Measurements from ENCODE around the gene DLG2.

DLG2 gene

GRCh38 chr11:83819931-83820549 is 1807.1 kb downstream of the DLG2 start:
- no peak overlapping the region for H3K4me3 ChIP-seq (ENCODE audit: low read depth, low read length)
- no peak for TF ChIP-seq CTCF (IDR thresholded peaks at IDR 0.05; ENCODE audit: borderline replicate concordance, insufficient read depth, low read depth, low read length)

- TF ChIP-seq CTCF (IDR thresholded peaks at IDR 0.05; ENCODE audit: borderline replicate concordance, insufficient read depth, low read depth, low read length), result no peak
Observed at GRCh38 chr11:83818349-83818748, 1808.8 kb downstream of the DLG2 start.

DNA sequence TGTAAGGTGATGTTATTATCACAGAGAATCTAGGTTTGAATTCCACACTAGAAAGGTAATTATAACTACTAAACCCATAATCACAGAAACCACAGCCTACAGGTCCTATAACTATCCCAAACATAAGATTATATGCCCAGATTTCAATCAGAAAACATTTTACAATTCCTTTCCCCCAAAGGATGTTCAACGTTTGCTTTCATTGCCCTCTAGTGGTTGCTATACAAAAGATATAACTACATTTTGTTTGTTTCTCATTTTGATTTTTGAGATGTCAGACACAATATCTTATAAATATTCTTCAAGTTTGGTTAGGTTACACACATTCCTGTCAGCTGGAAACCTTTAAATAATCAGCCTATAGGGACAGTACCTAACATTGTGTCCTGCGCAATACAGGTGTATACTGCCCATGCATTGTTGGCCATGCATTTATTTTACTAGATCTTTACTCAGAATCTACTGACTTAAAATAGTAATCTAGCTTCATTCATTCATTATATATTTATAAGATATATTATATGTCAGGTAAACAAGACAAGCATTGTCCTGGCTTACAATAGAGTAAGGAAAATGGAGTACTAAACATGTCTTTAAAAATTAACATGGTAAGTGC is 1810.5 kb downstream of the DLG2 start:
- no peak for TF ChIP-seq CTCF (IDR thresholded peaks at IDR 0.05; ENCODE audit: borderline replicate concordance, insufficient read depth, low read depth, low read length)
- H3K4me3 ChIP-seq (ENCODE audit: low read depth, low read length), result no peak overlapping the region

More at GRCh38 chr11:83818349-83818748, 1808.8 kb downstream of the DLG2 start:
- H3K4me3 ChIP-seq (ENCODE audit: low read depth, low read length), result no peak overlapping the region

DNA sequence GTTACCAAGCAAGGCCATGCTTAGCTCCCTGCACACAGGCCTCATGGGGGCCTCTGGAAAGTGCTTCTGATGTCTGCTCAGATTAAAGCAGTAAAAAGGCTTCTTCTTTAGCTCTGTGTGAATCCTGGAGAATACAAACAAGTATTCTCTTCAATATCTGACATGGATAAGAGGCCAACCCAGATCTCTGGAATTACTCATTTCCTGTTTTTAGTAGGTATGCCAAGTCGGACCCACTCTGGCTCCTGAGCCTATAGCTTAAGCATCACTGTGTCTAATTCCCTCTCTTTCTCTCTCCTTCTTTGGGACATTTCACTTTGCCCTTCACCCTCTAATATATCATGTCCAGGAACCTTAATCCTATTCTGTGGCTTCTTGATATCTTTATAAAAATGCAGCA is 1811.4 kb downstream of the DLG2 start:
- TF ChIP-seq CTCF (IDR thresholded peaks at IDR 0.05; ENCODE audit: borderline replicate concordance, insufficient read depth, low read depth, low read length), result no peak
- H3K4me3 ChIP-seq (ENCODE audit: low read depth, low read length), result no peak overlapping the region

GRCh38 chr11:83813296-83813695 is 1813.8 kb downstream of the DLG2 start:
- no peak overlapping the region for H3K4me3 ChIP-seq (ENCODE audit: low read depth, low read length)
- TF ChIP-seq CTCF (IDR thresholded peaks at IDR 0.05; ENCODE audit: borderline replicate concordance, insufficient read depth, low read depth, low read length), result no peak

GRCh38 chr11:83809274-83809673 is 1817.9 kb downstream of the DLG2 start:
- TF ChIP-seq CTCF (IDR thresholded peaks at IDR 0.05; ENCODE audit: borderline replicate concordance, insufficient read depth, low read depth, low read length), result no peak
- no peak overlapping the region for H3K4me3 ChIP-seq (ENCODE audit: low read depth, low read length)

- H3K4me3 ChIP-seq (ENCODE audit: low read depth, low read length), result no peak overlapping the region
- TF ChIP-seq CTCF (IDR thresholded peaks at IDR 0.05; ENCODE audit: borderline replicate concordance, insufficient read depth, low read depth, low read length), result peak; percentile 12; the same call in 1 of the 2 replicates
Observed at GRCh38 chr11:83801799-83802198, 1825.3 kb downstream of the DLG2 start.

All from GM12875 (cell line).